Measurements from ENCODE around the gene PTPRM.

The PTPRM gene

GRCh38 chr18:7805096-7805495, 238.0 kb downstream of the PTPRM start:
- TF ChIP-seq CSDC2 (CRISPR knock-in tag; IDR thresholded peaks at IDR 0.05) (no peak), POU6F1 (CRISPR knock-in tag; IDR thresholded peaks at IDR 0.05; ENCODE audit: borderline replicate concordance, low read depth) (no peak), ZNF70 (CRISPR knock-in tag; IDR thresholded peaks at IDR 0.05) (no peak), OSR1 (CRISPR knock-in tag; IDR thresholded peaks at IDR 0.05) (no peak), ISL1 (CRISPR knock-in tag; IDR thresholded peaks at IDR 0.05) (no peak), ARNTL (CRISPR knock-in tag; IDR thresholded peaks at IDR 0.05; ENCODE audit: borderline replicate concordance, low read depth) (no peak), TCF4 (CRISPR knock-in tag; IDR thresholded peaks at IDR 0.05; ENCODE audit: borderline replicate concordance) (no peak), ZFP3 (CRISPR knock-in tag; IDR thresholded peaks at IDR 0.05) (no peak), ZFP30 (CRISPR knock-in tag; IDR thresholded peaks at IDR 0.05) (no peak), SNAI2 (CRISPR knock-in tag; IDR thresholded peaks at IDR 0.05) (no peak), BACH2 (CRISPR knock-in tag; IDR thresholded peaks at IDR 0.05; ENCODE audit: borderline replicate concordance) (no peak), ZC3H10 (CRISPR knock-in tag; IDR thresholded peaks at IDR 0.05) (no peak), PPARA (CRISPR knock-in tag; IDR thresholded peaks at IDR 0.05; ENCODE audit: borderline replicate concordance) (no peak), ESRRG (CRISPR knock-in tag; IDR thresholded peaks at IDR 0.05) (no peak), ZNF565 (CRISPR knock-in tag; conservative IDR thresholded peaks at IDR 0.05; ENCODE audit: low read depth) (no peak), GLIS3 (CRISPR knock-in tag; IDR thresholded peaks at IDR 0.05) (no peak), CREB5 (CRISPR knock-in tag; IDR thresholded peaks at IDR 0.05; ENCODE audit: low read depth) (no peak), TSHZ2 (CRISPR knock-in tag; IDR thresholded peaks at IDR 0.05) (no peak), TOX (CRISPR knock-in tag; IDR thresholded peaks at IDR 0.05; ENCODE audit: borderline replicate concordance) (no peak)
- no peak for ATAC-seq

GRCh38 chr18:7805880-7806279, 238.8 kb downstream of the PTPRM start:
- no peak for ATAC-seq
- TF ChIP-seq BACH2 (CRISPR knock-in tag; IDR thresholded peaks at IDR 0.05; ENCODE audit: borderline replicate concordance) (no peak), GLIS3 (CRISPR knock-in tag; IDR thresholded peaks at IDR 0.05) (no peak), TCF4 (CRISPR knock-in tag; IDR thresholded peaks at IDR 0.05; ENCODE audit: borderline replicate concordance) (no peak)

- ATAC-seq = no peak
- TF ChIP-seq PPARA (CRISPR knock-in tag; IDR thresholded peaks at IDR 0.05; ENCODE audit: borderline replicate concordance) (no peak), ISL1 (CRISPR knock-in tag; IDR thresholded peaks at IDR 0.05) (no peak)
Observed at GRCh38 chr18:7807936-7808453, 240.9 kb downstream of the PTPRM start.

GRCh38 chr18:7808992-7809391, 241.9 kb downstream of the PTPRM start:
- no peak for TF ChIP-seq RARB (CRISPR knock-in tag; IDR thresholded peaks at IDR 0.05)
- ATAC-seq = no peak

- ATAC-seq = no peak
- TF ChIP-seq RARB (CRISPR knock-in tag; IDR thresholded peaks at IDR 0.05) = no peak
- no peak for TF ChIP-seq POU6F1 (CRISPR knock-in tag; IDR thresholded peaks at IDR 0.05; ENCODE audit: borderline replicate concordance, low read depth)
- no peak for TF ChIP-seq CREB5 (CRISPR knock-in tag; IDR thresholded peaks at IDR 0.05; ENCODE audit: low read depth)
- no peak for TF ChIP-seq BACH2 (CRISPR knock-in tag; IDR thresholded peaks at IDR 0.05; ENCODE audit: borderline replicate concordance)
- no peak for TF ChIP-seq ARNTL (CRISPR knock-in tag; IDR thresholded peaks at IDR 0.05; ENCODE audit: borderline replicate concordance, low read depth)
- TF ChIP-seq CSRNP3 (CRISPR knock-in tag; IDR thresholded peaks at IDR 0.05) = no peak
- TF ChIP-seq TSHZ2 (CRISPR knock-in tag; IDR thresholded peaks at IDR 0.05) = no peak
Observed at GRCh38 chr18:7809455-7809854, 242.3 kb downstream of the PTPRM start.

Measured in SK-N-SH treated with all-trans-retinoic acid at 6 μM for 48 hours (cell line).